IMR-90 (cell line): ENCODE measurements around the gene PEX5L. TPM values are rescaled to one million over a fixed set of nuclear protein-coding genes. Genes with fewer than 3 reads are reported as not detected.

ENCODE experiments used
- ATAC-seq: fragments of 200-7000 bp; cut with Tn5 transposase; 2 replicates; pipeline ENCODE4 v1.9.1; 2020; ENCODE audit warnings: low read depth, mild to moderate bottlenecking, moderate library complexity
- BruUV-seq: library from RNA; stranded (reverse); fragments of 400-500 nt; replicated peaks from 2 replicates; lab custom pipeline; 2021; lab: Mats Ljungman, UMichigan
- CTCF ChIA-PET: fragments of 300-600 bp; formaldehyde crosslinking; extraction: SDS; loops from one replicate; lab custom pipeline; 2021; ENCODE audit warnings: antibody characterized with exemption; lab: Yijun Ruan, JAX
- POLR2A ChIA-PET: fragments of 300-600 bp; sonication (Branson Sonifier 250); formaldehyde crosslinking; loops from one replicate; lab custom pipeline; 2022; ENCODE audit warnings: antibody characterized with exemption; ENCODE audit not compliant: unreplicated experiment; lab: Charles Lee
- DNase-seq: peaks from one replicate; pipeline ENCODE4 v3.0.0; 2013
- H2AFZ ChIP-seq: replicated peaks from 2 replicates; pipeline ENCODE3; 2013; ENCODE audit warnings: low read length, mild to moderate bottlenecking; ENCODE audit not compliant: poor library complexity
- H2AK5ac ChIP-seq: 2 replicates; pipeline ENCODE4 v1.6.1; 2013; ENCODE audit warnings: low read depth, low read length, inconsistent platforms
- H2AK9ac ChIP-seq: replicated peaks from 2 replicates; pipeline ENCODE3; 2013; ENCODE audit warnings: mild to moderate bottlenecking, low read depth, low read length, moderate library complexity; ENCODE audit not compliant: poor library complexity
- H2BK120ac ChIP-seq: 2 replicates; pipeline ENCODE4 v1.6.1; 2013; ENCODE audit warnings: low read depth, low read length, inconsistent platforms
- H2BK15ac ChIP-seq: 3 replicates; pipeline ENCODE4 v1.6.1; 2013; ENCODE audit warnings: low read depth, low read length, inconsistent platforms
- H2BK20ac ChIP-seq: 2 replicates; pipeline ENCODE4 v1.6.1; 2013; ENCODE audit warnings: low read depth, mild to moderate bottlenecking, inconsistent platforms, low read length, moderate library complexity
- H2BK5ac ChIP-seq: 2 replicates; pipeline ENCODE4 v1.6.1; 2013; ENCODE audit warnings: mild to moderate bottlenecking, low read depth, low read length, inconsistent platforms; ENCODE audit not compliant: poor library complexity, severe bottlenecking
- H3K14ac ChIP-seq: replicated peaks from 2 replicates; pipeline ENCODE4 v1.6.1; 2013; ENCODE audit warnings: low read depth, low read length, inconsistent platforms
- H3K18ac ChIP-seq: 2 replicates; pipeline ENCODE4 v1.6.1; 2013; ENCODE audit warnings: low read depth, low read length, control low read depth
- H3K23ac ChIP-seq: 2 replicates; pipeline ENCODE4 v1.6.1; 2013; ENCODE audit warnings: low read depth, low read length, inconsistent platforms
- H3K27ac ChIP-seq: 2 replicates; pipeline ENCODE4 v1.5.1; 2013; ENCODE audit warnings: mild to moderate bottlenecking, control low read depth, low read length; ENCODE audit not compliant: insufficient read depth
- H3K27me3 ChIP-seq: 2 replicates; pipeline ENCODE4 v1.6.1; 2013; ENCODE audit warnings: low read length; ENCODE audit not compliant: control insufficient read depth, insufficient read depth
- H3K36me3 ChIP-seq: 2 replicates; pipeline ENCODE4 v1.6.1; 2013; ENCODE audit warnings: low read length, mixed read lengths; ENCODE audit not compliant: control insufficient read depth, insufficient read depth
- H3K4ac ChIP-seq: 2 replicates; pipeline ENCODE4 v1.6.1; 2013; ENCODE audit warnings: low read depth, low read length, inconsistent platforms
- H3K4me1 ChIP-seq: 2 replicates; pipeline ENCODE4 v1.6.1; 2013; ENCODE audit warnings: low read length, mixed read lengths; ENCODE audit not compliant: control insufficient read depth, insufficient read depth
- H3K4me2 ChIP-seq: 2 replicates; pipeline ENCODE4 v1.6.1; 2013; ENCODE audit warnings: low read depth, mild to moderate bottlenecking, control low read depth, low read length, moderate library complexity
- H3K4me3 ChIP-seq: 2 replicates; pipeline ENCODE4 v1.5.1; 2013; ENCODE audit warnings: low read depth, mild to moderate bottlenecking, control low read depth, low read length, moderate library complexity; ENCODE audit not compliant: insufficient read depth
- H3K56ac ChIP-seq: 2 replicates; pipeline ENCODE4 v1.6.1; 2013; ENCODE audit warnings: low read length, inconsistent platforms; ENCODE audit not compliant: insufficient read depth; ENCODE audit errors: extremely low read depth
- H3K79me1 ChIP-seq, 2 experiments: 2 replicates each; pipeline ENCODE4 v1.6.1; 2013; ENCODE audit warnings: low read length in 2 of 2, inconsistent platforms in 1 of 2, low read depth in 1 of 2
- H3K9ac ChIP-seq: 2 replicates; pipeline ENCODE4 v1.6.1; 2013; ENCODE audit warnings: low read depth, low read length, control low read depth
- H3K9me1 ChIP-seq: 2 replicates; pipeline ENCODE4 v1.6.1; 2013; ENCODE audit warnings: low read length, inconsistent platforms; ENCODE audit not compliant: insufficient read depth
- H3K9me3 ChIP-seq: 2 replicates; pipeline ENCODE4 v1.6.1; 2013; ENCODE audit warnings: low read length; ENCODE audit not compliant: control insufficient read depth, insufficient read depth
- H4K20me1 ChIP-seq: 2 replicates; pipeline ENCODE4 v1.6.1; 2013; ENCODE audit warnings: low read length, inconsistent platforms; ENCODE audit not compliant: insufficient read depth
- H4K5ac ChIP-seq: 2 replicates; pipeline ENCODE4 v1.6.1; 2013; ENCODE audit warnings: mild to moderate bottlenecking, low read depth, low read length, control low read depth
- H4K8ac ChIP-seq, 2 experiments: 2 replicates each; pipeline ENCODE4 v1.6.1; 2013; ENCODE audit warnings: low read depth in 2 of 2, low read length in 2 of 2, control low read depth in 1 of 2, inconsistent platforms in 1 of 2
- H4K91ac ChIP-seq: 2 replicates; pipeline ENCODE4 v1.6.1; 2013; ENCODE audit warnings: low read depth, low read length, inconsistent platforms; ENCODE audit not compliant: insufficient read depth
- CHD1 ChIP-seq: IDR thresholded peaks from 2 replicates; pipeline ENCODE4 v1.6.1; 2012; ENCODE audit warnings: low read depth, low read length, improper control_type of control experiment
- MAFK ChIP-seq: IDR thresholded peaks from 2 replicates; pipeline ENCODE4 v1.6.1; 2012; ENCODE audit warnings: low read depth, low read length, improper control_type of control experiment
- MAZ ChIP-seq: IDR thresholded peaks from 2 replicates; pipeline ENCODE4 v1.6.1; 2012; ENCODE audit warnings: low read depth, mild to moderate bottlenecking, low read length, improper control_type of control experiment, moderate library complexity, borderline replicate concordance
- MXI1 ChIP-seq: IDR thresholded peaks from 2 replicates; pipeline ENCODE4 v1.6.1; 2012; ENCODE audit warnings: low read depth, mild to moderate bottlenecking, low read length, moderate library complexity, borderline replicate concordance
- POLR2A ChIP-seq: IDR thresholded peaks from 2 replicates; pipeline ENCODE4 v1.6.1; 2012; ENCODE audit warnings: mild to moderate bottlenecking, low read depth, low read length
- RFX5 ChIP-seq: IDR thresholded peaks from 2 replicates; pipeline ENCODE4 v1.8.0; 2012; ENCODE audit warnings: low read depth, mild to moderate bottlenecking, low read length, moderate library complexity
- dilution Hi-C: fragments of 300-500 bp; cut with HindIII; formaldehyde crosslinking; loops from one replicate; pipeline ENCODE4 v1.14.3; 2018; ENCODE audit warnings: low sequenced_read_pairs; ENCODE audit not compliant: unreplicated experiment
- in situ Hi-C: fragments of 300-500 bp; cut with MboI; formaldehyde crosslinking; loops from 3 replicates; pipeline ENCODE4 v1.14.3; 2019; ENCODE audit warnings: low sequenced_read_pairs, inconsistent platforms, mixed read lengths
- intact Hi-C: fragments of 100-400 bp; cut with micrococcal nuclease; formaldehyde crosslinking; loops from 2 replicates; pipeline ENCODE4 v1.10.0; 2022
- polyA plus RNA-seq, 3 experiments: library from polyadenylated mRNA; depleted of rRNA; stranded (reverse); fragments of >200 nt; gene quantifications; 2 replicates each; pipeline ENCODE4 v1.2.3, GENCODE V29; 2012; ENCODE audit warnings: low replicate concordance in 1 of 3
- total RNA-seq: library from RNA; depleted of rRNA; stranded (reverse); fragments of >200 nt; gene quantifications from 2 replicates; pipeline ENCODE4 v1.2.3, GENCODE V29; 2012
- TF ChIP-seq, protein P1 (sequence below): fragments of 150-350 bp; IDR thresholded peaks from 2 replicates; pipeline ENCODE4 v1.6.1; 2016; ENCODE audit warnings: low read depth, mild to moderate bottlenecking, low read length, moderate library complexity, borderline replicate concordance

PEX5L gene
- total and polyA plus RNA-seq, 2 of the 4 experiments (the other 2 are of a cell fraction): not detected

DNA sequence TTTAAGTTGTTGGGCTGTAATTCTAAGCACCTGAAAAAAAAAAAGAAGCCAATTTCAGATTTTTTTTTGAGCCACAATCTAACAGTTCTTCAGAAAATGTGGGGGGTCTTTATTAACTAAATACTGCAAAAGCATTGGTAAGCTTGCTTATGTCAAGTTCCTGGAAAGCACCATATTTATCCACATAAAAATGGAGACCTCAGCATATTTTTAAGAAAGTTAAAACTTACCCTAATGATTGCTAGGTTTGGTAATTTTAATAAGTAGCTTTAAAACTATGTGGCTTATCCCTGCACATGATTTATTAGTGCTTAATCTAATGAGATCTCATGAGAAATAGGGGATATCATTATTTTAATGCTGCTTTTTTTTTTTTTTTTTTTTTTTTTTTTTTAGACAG lies 227.1 kb downstream of the PEX5L start:
- Histone ChIP-seq H3K23ac (no peak overlapping the region), H3K4me3 (no peak overlapping the region), H2BK15ac (no peak overlapping the region), H3K56ac (no peak overlapping the region), H3K4me2 (no peak overlapping the region), H2AK9ac (no peak overlapping the region), H3K9me1 (no peaks in the 10 kb centered on the region), H2BK120ac (no peak overlapping the region), H3K9ac (no peak overlapping the region), H4K91ac (no peak overlapping the region), H3K4ac (no peak overlapping the region), H4K20me1 (no peaks in the 10 kb centered on the region), H3K79me1 (no peaks in the 10 kb centered on the region), H3K27me3 (no peaks in the 10 kb centered on the region), H3K27ac (no peak overlapping the region), H3K4me1 (peaks cover 4% of the 10 kb centered on the region), H2BK5ac (no peak overlapping the region), H2AFZ (no peak overlapping the region), H4K8ac (no peak overlapping the region), H3K18ac (no peak overlapping the region), H3K14ac (no peak overlapping the region), H4K5ac (no peak overlapping the region), H2AK5ac (no peak overlapping the region), H3K9me3 (no peaks in the 10 kb centered on the region), H2BK20ac (no peak overlapping the region), H3K36me3 (no peaks in the 10 kb centered on the region)
- in situ Hi-C loops: loop anchor here (25.0 kb wide), 1 partner anchor 803 kb away; the partner anchor contains the start of gene TTC14
- intact Hi-C loops: loop anchor here (5.0 kb wide), 1 partner anchor 873 kb away; no protein-coding TSS in a partner anchor
- POLR2A ChIA-PET: no interaction called here
- no peak for DNase-seq
- BruUV-seq: no TSS peak
- dilution Hi-C loops: no loop called here
- CTCF ChIA-PET: interaction anchor here (2.4 kb wide), 1 partner anchor 42 kb away, joined by 8 read pairs; no protein-coding TSS in a partner anchor
- ATAC-seq: no peak
- TF ChIP-seq, protein P1, sequence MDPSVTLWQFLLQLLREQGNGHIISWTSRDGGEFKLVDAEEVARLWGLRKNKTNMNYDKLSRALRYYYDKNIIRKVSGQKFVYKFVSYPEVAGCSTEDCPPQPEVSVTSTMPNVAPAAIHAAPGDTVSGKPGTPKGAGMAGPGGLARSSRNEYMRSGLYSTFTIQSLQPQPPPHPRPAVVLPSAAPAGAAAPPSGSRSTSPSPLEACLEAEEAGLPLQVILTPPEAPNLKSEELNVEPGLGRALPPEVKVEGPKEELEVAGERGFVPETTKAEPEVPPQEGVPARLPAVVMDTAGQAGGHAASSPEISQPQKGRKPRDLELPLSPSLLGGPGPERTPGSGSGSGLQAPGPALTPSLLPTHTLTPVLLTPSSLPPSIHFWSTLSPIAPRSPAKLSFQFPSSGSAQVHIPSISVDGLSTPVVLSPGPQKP: no peak
- peak; percentile 33 for TF ChIP-seq MAFK
- TF ChIP-seq POLR2A: no peak
- TF ChIP-seq MAZ: no peak
- TF ChIP-seq MXI1: no peak
- no peak for TF ChIP-seq RFX5
- TF ChIP-seq CHD1: no peak
